Nephron progenitor cell (in vitro differentiated cells): Measurements from ENCODE around the gene ORC1.

Source experiments
- DNase-seq: peaks from one replicate; pipeline ENCODE4 v3.0.0; 2021
- H3K27ac Mint-ChIP-seq: 2 replicates; pipeline ENCODE4 v1.8.0; 2021; ENCODE audit warnings: mild to moderate bottlenecking, moderate library complexity, mixed read lengths
- H3K27me3 Mint-ChIP-seq: 2 replicates; pipeline ENCODE4 v1.8.0; 2021; ENCODE audit warnings: mild to moderate bottlenecking, low read depth, mixed read lengths; ENCODE audit not compliant: poor library complexity
- H3K36me3 Mint-ChIP-seq: 2 replicates; pipeline ENCODE4 v1.8.0; 2021; ENCODE audit warnings: low read depth, mixed read lengths
- H3K4me1 Mint-ChIP-seq: 2 replicates; pipeline ENCODE4 v1.8.0; 2021; ENCODE audit warnings: mixed read lengths
- H3K4me3 Mint-ChIP-seq: 2 replicates; pipeline ENCODE4 v1.8.0; 2021; ENCODE audit warnings: mild to moderate bottlenecking, moderate library complexity, mixed read lengths
- H3K9me3 Mint-ChIP-seq: 2 replicates; pipeline ENCODE4 v1.8.0; 2021; ENCODE audit warnings: mild to moderate bottlenecking, moderate library complexity, mixed read lengths
- CTCF ChIP-seq: fragments of 200-600 bp; sonication (generic); IDR thresholded peaks from 2 replicates; pipeline ENCODE4 v1.5.0; 2021; ENCODE audit warnings: antibody characterized with exemption

Gene ORC1

GRCh38 chr1:52423055-52423454 is 18.8 kb upstream of the ORC1 start:
- Mint-ChIP-seq H3K4me3 (no peak overlapping the region), H3K36me3 (peaks cover 47% of the 10 kb centered on the region), H3K27ac (no peak overlapping the region), H3K27me3 (no peaks in the 10 kb centered on the region), H3K4me1 (no peaks in the 10 kb centered on the region), H3K9me3 (no peaks in the 10 kb centered on the region)
- no peak for TF ChIP-seq CTCF
- no peak for DNase-seq

- TF ChIP-seq CTCF: no peak
- peaks cover 54% of the 10 kb centered on the region for H3K36me3 Mint-ChIP-seq
- no peaks in the 10 kb centered on the region for H3K4me1 Mint-ChIP-seq
- H3K27ac Mint-ChIP-seq: no peak overlapping the region
- H3K9me3 Mint-ChIP-seq: no peaks in the 10 kb centered on the region
- H3K4me3 Mint-ChIP-seq: no peak overlapping the region
- no peak for DNase-seq
- H3K27me3 Mint-ChIP-seq: no peaks in the 10 kb centered on the region
These were observed 16.5 kb upstream of the ORC1 start for GRCh38 chr1:52420713-52421112.

- Mint-ChIP-seq H3K4me1 (no peaks in the 10 kb centered on the region), H3K36me3 (peaks cover 64% of the 10 kb centered on the region), H3K4me3 (no peak overlapping the region), H3K27ac (no peak overlapping the region), H3K9me3 (no peaks in the 10 kb centered on the region), H3K27me3 (no peaks in the 10 kb centered on the region)
- DNase-seq: no peak
- no peak for TF ChIP-seq CTCF
These were observed 12.6 kb upstream of the ORC1 start for GRCh38 chr1:52416811-52417210.

GRCh38 chr1:52414942-52415341 is 10.7 kb upstream of the ORC1 start:
- Mint-ChIP-seq H3K27ac (no peak overlapping the region), H3K36me3 (peaks cover 70% of the 10 kb centered on the region), H3K4me1 (no peaks in the 10 kb centered on the region), H3K4me3 (no peak overlapping the region), H3K9me3 (no peaks in the 10 kb centered on the region), H3K27me3 (no peaks in the 10 kb centered on the region)
- TF ChIP-seq CTCF: no peak
- DNase-seq: no peak

- no peak for DNase-seq
- no peak overlapping the region for H3K27ac Mint-ChIP-seq
- H3K4me3 Mint-ChIP-seq: no peak overlapping the region
- peaks cover 68% of the 10 kb centered on the region for H3K36me3 Mint-ChIP-seq
- H3K9me3 Mint-ChIP-seq: no peaks in the 10 kb centered on the region
- TF ChIP-seq CTCF: no peak
- no peaks in the 10 kb centered on the region for H3K4me1 Mint-ChIP-seq
- no peaks in the 10 kb centered on the region for H3K27me3 Mint-ChIP-seq
These were observed 9.3 kb upstream of the ORC1 start for GRCh38 chr1:52413410-52413989.

GRCh38 chr1:52404975-52405338 is 734 bp upstream of the ORC1 start:
- H3K27me3 Mint-ChIP-seq: no peaks in the 10 kb centered on the region
- H3K4me3 Mint-ChIP-seq: peak overlapping the region; percentile 99
- H3K36me3 Mint-ChIP-seq: peaks cover 47% of the 10 kb centered on the region
- peaks cover 41% of the 10 kb centered on the region for H3K4me1 Mint-ChIP-seq
- H3K9me3 Mint-ChIP-seq: no peaks in the 10 kb centered on the region
- no peak for TF ChIP-seq CTCF
- H3K27ac Mint-ChIP-seq: peak overlapping the region; percentile 99
- DNase-seq: no peak
